Heart right ventricle (tissue), 16 donors: ENCODE data around the gene IRX6. TPM values are rescaled to one million over a fixed set of nuclear protein-coding genes. Genes with fewer than 3 reads are reported as not detected.

Experiments
- ATAC-seq, 8 donors: fragments of 200-7000 bp; cut with Tn5 transposase; one replicate each; pipeline ENCODE4 v1.9.1; 2020; ENCODE audit warnings: mild to moderate bottlenecking in 8 of 8, moderate library complexity in 8 of 8, moderate number of reproducible peaks in 1 of 8
- DNase-seq, 2 donors: peaks; one replicate each; pipeline ENCODE4 v3.0.0-alpha.2; 2020
- H3K27ac ChIP-seq, 10 donors: fragments of 200-600 bp; sonication (generic) in 2 of 10; one replicate each; pipeline versions ENCODE4 v1.5.0 to v1.8.0; 2020 to 2022; ENCODE audit warnings: mild to moderate bottlenecking in 3 of 10
- H3K27me3 ChIP-seq, 7 donors: fragments of 200-600 bp; one replicate each; pipeline ENCODE4 v1.8.0; 2021 to 2022; ENCODE audit warnings: mild to moderate bottlenecking in 2 of 7
- H3K36me3 ChIP-seq, 9 donors: fragments of 200-600 bp; sonication (generic) in 1 of 9; one replicate each; pipeline versions ENCODE4 v1.5.0 to v1.8.0; 2020 to 2022; ENCODE audit warnings: mild to moderate bottlenecking in 2 of 9
- H3K4me1 ChIP-seq, 9 donors: fragments of 200-600 bp; sonication (generic) in 1 of 9; one replicate each; pipeline versions ENCODE4 v1.5.0 to v1.8.0; 2020 to 2022; ENCODE audit warnings: mild to moderate bottlenecking in 4 of 9
- H3K4me3 ChIP-seq, 10 donors: fragments of 200-600 bp; sonication (generic) in 2 of 10; one replicate each; pipeline versions ENCODE4 v1.5.0 to v1.8.0; 2020 to 2022; ENCODE audit warnings: mild to moderate bottlenecking in 7 of 10, moderate library complexity in 2 of 10
- H3K9me3 ChIP-seq, 11 donors: fragments of 200-600 bp in 10 of 11; sonication (generic) in 2 of 11; one replicate each; pipeline versions ENCODE4 v1.5.0 to v1.8.0; 2013 to 2022; ENCODE audit warnings: mild to moderate bottlenecking in 2 of 11, control low read depth in 1 of 11, moderate library complexity in 1 of 11
- WGBS, 2 donors: extraction: QIAGEN DNeasy Blood & Tissue Kit; methylation state at CpG; one replicate each; pipeline ENCODE4 v1.1.7; 2013; ENCODE audit warnings: inconsistent platforms in 1 of 2; 5-methylcytosine and 5-hydroxymethylcytosine counted together
- intact Hi-C, 10 donors: fragments of 100-400 bp; cut with DNase I; formaldehyde crosslinking; loops; one replicate each; pipeline versions ENCODE4 v1.11.1 to v1.14.2; 2022
- polyA plus RNA-seq, 2 donors: library from polyadenylated mRNA; stranded (reverse); fragments of 200-250 nt; gene quantifications; one replicate each; pipeline ENCODE4 v1.2.3, GENCODE V29; 2013
- total RNA-seq, 10 donors: library from RNA; stranded (reverse); fragmentation: NEBNext Ultra II Directional in 3 of 10; extraction: Animal tissue kit (Norgen Biotek cat#: 25700) in 3 of 10; gene quantifications; one replicate each; pipeline versions ENCODE4 v1.2.1 to v1.2.4, GENCODE V29; 2021 to 2023
- TF ChIP-seq, protein P1 (sequence below), 9 donors: fragments of 200-600 bp; sonication (generic) in 2 of 9; IDR thresholded peaks; one replicate each; pipeline versions ENCODE4 v1.5.0 to v1.8.0; 2021 to 2022; ENCODE audit warnings: antibody characterized with exemption in 9 of 9, mild to moderate bottlenecking in 5 of 9, moderate library complexity in 1 of 9
- donor health status: Arrhythmogenic right ventricular cardiomyopathy.
- donor health status: ischemic (EF 13 %, LVEDD 7.1; RV severe dilation, severe dysfunction).
- donor health status: healthy with polysubstance abuse.
- donor health status: DM: no; HTN: yes; CAD: no.
- donor health status: DM: no; HTN: no; CAD: no.
- donor health status: ischemic (EF 25% LVEDD 6.9; RV normal size, moderate dysfunction).
- donor health status: ischemic (EF 25% LVEDD 5.7; RV mildly dilated, moderate dysfunction).
- donor health status: healthy.
- donor health status: DM: yes; HTN: yes; CAD: no.
- donor health status: Ischemic cardiomyopathy.
- donor health status: ischemic (EF 35%, LVEDD 5.7; RV mildly dilated, moderate dysfunction).
- donor health status: nonischemic (EF 11% LVEDD 7.7; RV severe dilation, severe dysfunction).
- donor health status: DM: yes; HTN: yes; CAD: no.
- donor health status: PGD.
- donor health status: ischemic (EF 29% LVEDD 5.4; RV normal size, mild dysfunction).
- donor health status: nonischemic (EF 23%, LVEDD 6.1; RV moderate dilation, normal function).

IRX6 gene
- total and polyA plus RNA-seq, 12 donors: 0.18 to 28.1 (median 12.5) TPM

DNA sequence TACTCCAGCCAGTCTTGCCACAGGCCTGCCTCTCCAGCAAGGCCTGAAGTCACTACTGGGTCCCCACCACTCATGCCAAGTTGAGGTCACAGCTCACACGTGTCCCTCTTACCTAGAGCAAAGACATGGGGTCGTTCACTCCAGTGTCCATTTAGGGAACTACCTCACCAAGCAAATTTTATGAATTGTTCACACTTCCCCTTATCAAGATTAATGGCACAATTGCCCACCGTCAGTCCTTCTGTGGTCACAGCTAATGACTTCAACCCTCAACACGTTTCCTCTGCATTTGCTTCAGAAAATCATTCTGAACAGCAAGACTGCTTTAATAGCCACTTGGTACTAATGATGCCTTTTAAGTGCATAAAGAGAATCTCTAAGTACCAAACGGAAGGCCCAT, 14.6 kb downstream of the IRX6 start:
- TF ChIP-seq, protein P1, sequence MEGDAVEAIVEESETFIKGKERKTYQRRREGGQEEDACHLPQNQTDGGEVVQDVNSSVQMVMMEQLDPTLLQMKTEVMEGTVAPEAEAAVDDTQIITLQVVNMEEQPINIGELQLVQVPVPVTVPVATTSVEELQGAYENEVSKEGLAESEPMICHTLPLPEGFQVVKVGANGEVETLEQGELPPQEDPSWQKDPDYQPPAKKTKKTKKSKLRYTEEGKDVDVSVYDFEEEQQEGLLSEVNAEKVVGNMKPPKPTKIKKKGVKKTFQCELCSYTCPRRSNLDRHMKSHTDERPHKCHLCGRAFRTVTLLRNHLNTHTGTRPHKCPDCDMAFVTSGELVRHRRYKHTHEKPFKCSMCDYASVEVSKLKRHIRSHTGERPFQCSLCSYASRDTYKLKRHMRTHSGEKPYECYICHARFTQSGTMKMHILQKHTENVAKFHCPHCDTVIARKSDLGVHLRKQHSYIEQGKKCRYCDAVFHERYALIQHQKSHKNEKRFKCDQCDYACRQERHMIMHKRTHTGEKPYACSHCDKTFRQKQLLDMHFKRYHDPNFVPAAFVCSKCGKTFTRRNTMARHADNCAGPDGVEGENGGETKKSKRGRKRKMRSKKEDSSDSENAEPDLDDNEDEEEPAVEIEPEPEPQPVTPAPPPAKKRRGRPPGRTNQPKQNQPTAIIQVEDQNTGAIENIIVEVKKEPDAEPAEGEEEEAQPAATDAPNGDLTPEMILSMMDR (IDR thresholded peaks at IDR 0.05): no peak
- Histone ChIP-seq H3K9me3 (no peaks in the 10 kb centered on the region), H3K27ac (no peak overlapping the region), H3K36me3 (no peaks in the 10 kb centered on the region), H3K4me3 (no peak overlapping the region), H3K27me3 (peaks cover 0 to 8% (median under 1%) of the 10 kb centered on the region in 7 donors), H3K4me1 (no peaks in the 10 kb centered on the region)
- no peak for DNase-seq
- 70 to 77% methylated on average over 5 of the region's 5 CpGs for WGBS, 2 donors
- intact Hi-C loops: no loop called here
- ATAC-seq: no peak

DNA sequence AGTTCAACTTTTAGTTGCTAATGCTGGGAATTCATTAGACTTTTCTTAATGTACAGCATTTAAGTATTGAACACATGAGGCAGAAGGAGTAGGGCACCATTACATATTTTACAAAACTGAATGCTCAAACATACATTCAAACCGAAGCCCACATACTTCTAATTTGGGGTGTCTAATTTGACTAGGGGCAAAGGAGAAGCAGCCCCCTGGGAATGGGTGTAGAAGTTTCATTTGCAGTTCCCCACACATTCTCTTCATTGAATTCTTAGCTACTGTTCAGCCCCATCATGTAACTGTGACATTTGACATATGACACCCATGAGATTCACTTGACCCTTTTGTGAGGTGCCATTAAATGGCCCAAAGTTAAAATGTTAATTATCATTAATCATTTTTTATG, 16.4 kb downstream of the IRX6 start:
- Histone ChIP-seq H3K36me3 (no peaks in the 10 kb centered on the region), H3K4me1 (no peaks in the 10 kb centered on the region), H3K27ac (no peak overlapping the region), H3K9me3 (no peaks in the 10 kb centered on the region), H3K4me3 (no peak overlapping the region), H3K27me3 (peaks cover 0 to 8% (median 0%) of the 10 kb centered on the region in 7 donors)
- intact Hi-C loops: no loop called here
- 80 to 84% methylated on average over 1 of the region's 1 CpG for WGBS, 2 donors
- no peak for DNase-seq
- TF ChIP-seq, protein P1 (IDR thresholded peaks at IDR 0.05): no peak
- no peak for ATAC-seq

DNA sequence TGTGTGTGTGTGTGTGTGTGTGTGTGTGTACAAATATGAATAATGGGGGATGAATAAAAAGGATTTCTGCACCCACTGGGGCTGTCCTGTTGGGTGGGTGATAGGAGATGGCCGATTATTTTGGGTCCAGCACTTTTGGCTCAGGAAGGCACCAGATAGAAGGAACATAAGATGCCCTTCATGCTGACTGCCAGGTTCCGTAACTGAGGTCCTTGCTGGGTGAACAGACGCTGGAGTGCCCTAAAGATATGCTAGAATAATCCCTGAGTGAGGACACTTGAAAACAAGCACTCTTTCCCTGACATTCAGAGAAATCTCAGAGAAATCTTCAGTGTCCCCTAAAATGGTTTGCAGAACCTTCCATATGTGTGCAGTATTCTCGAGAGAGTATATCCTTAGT, 17.7 kb downstream of the IRX6 start:
- H3K36me3 ChIP-seq: no peaks in the 10 kb centered on the region
- H3K4me3 ChIP-seq: no peak overlapping the region
- intact Hi-C loops: no loop called here
- DNase-seq: no peak
- peaks cover 0 to 5% (median 2%) of the 10 kb centered on the region in 7 donors for H3K27me3 ChIP-seq
- no peaks in the 10 kb centered on the region for H3K4me1 ChIP-seq
- ATAC-seq: no peak
- H3K27ac ChIP-seq: no peak overlapping the region
- TF ChIP-seq, protein P1 (IDR thresholded peaks at IDR 0.05): no peak
- no peaks in the 10 kb centered on the region for H3K9me3 ChIP-seq
- WGBS, 2 donors: 70% methylated on average over 4 of the region's 4 CpGs

DNA sequence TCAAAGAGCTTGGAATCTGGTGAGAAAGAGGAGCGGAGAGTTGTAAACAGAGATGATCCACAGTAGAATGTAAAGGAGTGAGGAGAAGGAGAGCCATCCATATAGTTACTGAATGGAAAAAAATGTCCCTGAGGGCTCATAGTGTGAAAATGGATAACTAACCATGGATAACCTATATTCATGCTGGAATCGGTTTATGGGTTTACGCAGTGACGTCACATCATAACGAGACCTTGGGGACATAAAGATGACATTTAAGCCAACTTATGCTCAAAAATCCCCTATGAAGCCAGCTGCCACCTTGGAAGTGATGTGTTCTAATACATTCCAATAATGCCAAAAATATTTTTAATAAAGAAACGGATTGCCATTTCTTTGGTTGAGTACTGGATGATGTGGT, 22.5 kb downstream of the IRX6 start:
- ATAC-seq (no peak), DNase-seq (no peak)
- 87 to 91% methylated on average over 6 of the region's 6 CpGs for WGBS, 2 donors
- H3K4me1 ChIP-seq: no peaks in the 10 kb centered on the region
- H3K27ac ChIP-seq: no peak overlapping the region
- H3K36me3 ChIP-seq: no peaks in the 10 kb centered on the region
- no peaks in the 10 kb centered on the region for H3K9me3 ChIP-seq
- peaks cover 0 to 7% (median 0%) of the 10 kb centered on the region in 7 donors for H3K27me3 ChIP-seq
- TF ChIP-seq, protein P1 (IDR thresholded peaks at IDR 0.05): no peak
- H3K4me3 ChIP-seq: no peak overlapping the region
- intact Hi-C loops: no loop called here
